GM20000 (cell line): ENCODE data around the gene ABAT.
A peak's percentile ranks its signal among the peaks of the same experiment; 100 is the strongest.

ENCODE experiments used
- DNase-seq: peaks from one replicate; pipeline ENCODE4 v3.0.0; 2012; ENCODE audit warnings: low spot score
- TF ChIP-seq, protein P1 (sequence below): IDR thresholded peaks from 2 replicates; pipeline ENCODE4 v1.5.1; 2012; ENCODE audit warnings: mild to moderate bottlenecking, control low read depth; ENCODE audit errors: extremely low read depth, missing control alignments

The ABAT gene

DNA sequence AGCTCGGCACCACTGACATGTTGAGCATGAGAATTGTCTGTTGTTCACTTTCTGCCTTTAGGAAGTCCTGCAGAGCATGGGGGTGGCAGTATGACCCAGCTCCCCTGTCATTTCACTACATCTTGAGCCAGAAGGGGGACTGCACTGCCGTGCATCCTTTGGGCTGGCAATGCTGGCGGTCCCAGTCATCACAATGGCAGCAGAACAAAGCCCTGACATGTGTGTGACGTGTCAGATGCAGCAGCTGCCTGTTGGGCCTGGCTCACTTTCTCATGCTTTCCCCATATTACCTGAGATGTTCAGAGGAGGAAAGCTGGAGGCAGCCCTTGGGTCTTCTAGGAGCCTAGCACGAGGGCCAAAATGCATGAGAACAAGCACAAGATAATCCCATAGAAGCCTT is 6.3 kb upstream of the ABAT start:
- TF ChIP-seq, protein P1, sequence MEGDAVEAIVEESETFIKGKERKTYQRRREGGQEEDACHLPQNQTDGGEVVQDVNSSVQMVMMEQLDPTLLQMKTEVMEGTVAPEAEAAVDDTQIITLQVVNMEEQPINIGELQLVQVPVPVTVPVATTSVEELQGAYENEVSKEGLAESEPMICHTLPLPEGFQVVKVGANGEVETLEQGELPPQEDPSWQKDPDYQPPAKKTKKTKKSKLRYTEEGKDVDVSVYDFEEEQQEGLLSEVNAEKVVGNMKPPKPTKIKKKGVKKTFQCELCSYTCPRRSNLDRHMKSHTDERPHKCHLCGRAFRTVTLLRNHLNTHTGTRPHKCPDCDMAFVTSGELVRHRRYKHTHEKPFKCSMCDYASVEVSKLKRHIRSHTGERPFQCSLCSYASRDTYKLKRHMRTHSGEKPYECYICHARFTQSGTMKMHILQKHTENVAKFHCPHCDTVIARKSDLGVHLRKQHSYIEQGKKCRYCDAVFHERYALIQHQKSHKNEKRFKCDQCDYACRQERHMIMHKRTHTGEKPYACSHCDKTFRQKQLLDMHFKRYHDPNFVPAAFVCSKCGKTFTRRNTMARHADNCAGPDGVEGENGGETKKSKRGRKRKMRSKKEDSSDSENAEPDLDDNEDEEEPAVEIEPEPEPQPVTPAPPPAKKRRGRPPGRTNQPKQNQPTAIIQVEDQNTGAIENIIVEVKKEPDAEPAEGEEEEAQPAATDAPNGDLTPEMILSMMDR, result no peak
- no peak for DNase-seq

DNA sequence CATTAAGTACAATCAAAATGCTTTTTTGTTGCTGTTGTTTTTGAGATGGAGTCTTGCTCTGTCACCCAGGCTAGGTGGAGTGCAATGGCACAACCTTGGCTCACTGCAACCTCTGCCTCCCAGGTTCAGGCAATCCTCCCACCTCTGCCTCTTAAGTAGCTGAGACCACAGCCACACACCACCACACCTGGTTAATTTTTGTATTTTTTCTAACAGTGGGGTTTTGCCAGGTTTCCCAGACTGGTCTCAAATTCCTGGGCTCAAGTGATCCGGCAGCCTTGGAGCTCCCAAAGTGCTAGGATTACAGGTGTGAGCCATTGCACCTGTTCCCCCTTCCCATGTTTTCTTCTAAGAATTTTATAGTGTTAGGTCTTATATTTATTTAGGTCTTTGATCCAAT is 4.9 kb upstream of the ABAT start:
- TF ChIP-seq, protein P1, result no peak
- DNase-seq, result no peak

DNA sequence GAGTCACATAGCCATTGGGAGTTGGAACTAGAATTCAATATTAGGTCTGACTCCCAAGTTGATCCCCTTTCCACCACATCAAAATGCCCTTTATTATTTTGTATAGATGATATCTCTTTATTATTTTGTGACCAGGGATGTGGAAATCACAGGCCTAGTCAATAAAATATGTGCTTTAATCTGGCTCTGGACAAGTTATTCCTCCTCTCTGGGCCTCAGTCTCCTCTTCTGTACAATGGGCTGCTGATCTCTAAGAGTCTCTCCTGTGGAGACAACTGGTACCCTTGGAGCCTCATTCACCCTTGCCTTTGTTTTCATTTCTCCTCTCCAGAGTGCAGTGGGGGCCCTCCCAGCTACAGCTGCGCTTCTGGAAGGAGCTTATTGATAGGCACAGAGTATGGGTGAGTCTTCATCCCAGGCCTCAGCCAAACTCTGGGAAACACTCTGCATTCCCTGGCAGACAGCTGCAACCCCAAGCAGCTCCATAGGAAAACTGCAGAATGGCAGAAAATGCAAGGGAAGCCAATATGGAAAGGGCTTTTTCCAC is 4.3 kb upstream of the ABAT start:
- DNase-seq, result no peak
- TF ChIP-seq, protein P1, result no peak

DNA sequence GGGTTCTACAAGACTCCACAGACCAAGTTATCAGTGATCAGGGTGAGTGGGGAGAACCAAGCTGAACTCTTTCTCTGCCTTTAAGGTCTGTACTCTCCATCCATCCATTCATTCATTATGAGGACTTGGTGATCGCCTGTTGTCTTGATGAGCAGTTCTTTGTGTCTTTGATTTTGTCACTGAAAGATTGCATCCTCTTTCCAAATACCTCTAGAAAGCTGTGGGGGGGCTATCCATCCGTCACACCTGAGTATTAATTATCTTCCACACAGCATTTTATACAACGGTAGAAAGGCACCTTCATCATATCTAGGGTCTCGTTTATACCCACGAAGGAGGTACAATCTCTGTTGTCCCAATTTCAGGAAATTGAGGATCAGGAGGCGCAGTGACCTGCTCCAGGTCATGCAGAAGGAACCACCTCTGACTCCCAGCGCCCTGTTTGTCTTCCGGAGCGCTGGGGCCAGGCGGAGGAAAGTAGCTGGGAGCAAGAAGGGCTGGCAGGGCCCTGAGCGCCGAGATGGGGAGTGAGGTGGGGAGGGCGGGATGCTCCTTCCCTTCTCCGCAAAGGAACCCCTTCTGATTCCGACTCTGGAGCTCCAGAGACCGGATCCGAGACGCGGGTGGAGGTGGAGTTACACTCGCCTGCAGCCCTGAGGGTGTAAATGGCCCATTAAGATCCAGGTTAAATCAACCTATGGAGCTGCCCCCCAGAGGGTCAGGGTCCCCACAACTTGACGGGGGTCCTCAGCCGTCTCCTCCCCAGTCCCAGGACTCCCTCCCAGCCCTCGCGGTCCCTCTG is 605 bp upstream of the ABAT start:
- DNase-seq, result no peak
- TF ChIP-seq, protein P1, result no peak

DNA sequence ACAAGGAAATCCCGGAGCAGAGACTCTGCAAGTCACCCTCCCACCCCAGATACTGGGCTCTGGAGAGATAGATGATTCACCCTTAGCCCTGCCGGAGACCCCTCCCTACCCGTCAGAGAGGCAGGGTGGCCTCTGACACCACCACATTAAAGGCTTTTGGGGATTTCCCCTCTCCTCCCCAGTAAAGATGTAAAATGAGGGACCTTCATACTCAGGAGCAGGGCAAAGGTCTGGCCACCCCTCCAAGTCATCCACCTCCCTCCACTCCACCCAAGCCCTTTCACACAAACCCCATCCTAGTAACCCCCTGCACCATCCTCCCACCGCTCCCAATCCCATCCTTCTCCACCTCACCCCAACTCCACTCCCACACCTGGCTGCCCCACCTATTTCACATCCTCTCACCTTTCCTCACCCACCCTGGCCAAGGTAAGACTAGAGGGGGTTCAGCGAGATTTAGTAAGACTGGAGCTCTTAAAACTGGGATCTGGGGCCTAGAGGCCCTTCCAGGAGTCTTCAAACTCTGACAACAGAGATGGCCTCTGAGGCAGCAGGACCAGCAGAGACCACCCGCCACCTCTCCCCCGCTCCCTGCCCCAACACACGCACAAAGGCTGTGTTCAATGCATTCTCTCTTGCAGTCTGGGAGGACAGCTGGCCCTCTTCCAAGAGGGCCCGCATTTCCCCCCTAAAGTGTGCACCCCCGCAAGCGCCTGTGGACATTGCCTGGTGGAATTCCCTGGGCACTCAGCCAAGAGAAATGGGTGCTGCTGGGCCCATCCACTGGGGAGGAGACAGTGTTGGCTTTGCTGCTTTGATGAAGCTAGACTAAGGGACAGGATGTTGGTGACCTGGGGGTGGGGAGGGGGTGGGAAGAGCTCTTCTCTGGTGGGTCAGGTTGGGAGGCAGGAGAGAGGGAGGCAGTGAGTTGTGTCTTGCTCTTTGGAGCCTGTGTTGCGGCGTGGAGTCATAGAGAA is 1.1 kb downstream of the ABAT start:
- TF ChIP-seq, protein P1, result no peak
- DNase-seq, result peak; percentile 51

DNA sequence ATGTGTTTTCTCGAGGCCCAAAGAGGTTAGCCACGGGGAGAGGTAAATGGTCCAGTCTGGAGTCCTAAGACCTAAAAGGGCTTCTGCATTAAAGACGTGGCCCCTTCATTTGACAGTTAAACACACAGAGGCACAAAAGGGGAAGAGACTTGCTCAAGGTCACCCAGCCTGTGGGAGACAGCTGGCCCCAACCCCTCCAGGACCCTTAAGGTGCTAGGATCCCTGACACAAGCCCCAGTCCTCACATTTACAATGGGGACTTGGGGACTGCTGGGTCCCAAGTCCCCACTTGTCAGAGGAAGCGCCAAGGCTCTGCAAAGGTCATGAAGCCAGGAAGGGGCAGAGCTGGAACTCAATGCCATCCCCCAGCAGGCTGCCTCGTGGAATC is 1.7 kb downstream of the ABAT start:
- no peak for DNase-seq
- TF ChIP-seq, protein P1, result no peak
